ENCODE results near the gene IGSF23. TPM values are rescaled to one million over a fixed set of nuclear protein-coding genes. Genes with fewer than 3 reads are reported as not detected.
A peak's percentile ranks its signal among the peaks of the same experiment; 100 is the strongest.

IGSF23 gene
- total and polyA plus RNA-seq, 2 of the 13 experiments (the other 11 are each of a cell fraction or from before 2014, with no cell fraction given) = 2.3 to 8.8 TPM

DNA sequence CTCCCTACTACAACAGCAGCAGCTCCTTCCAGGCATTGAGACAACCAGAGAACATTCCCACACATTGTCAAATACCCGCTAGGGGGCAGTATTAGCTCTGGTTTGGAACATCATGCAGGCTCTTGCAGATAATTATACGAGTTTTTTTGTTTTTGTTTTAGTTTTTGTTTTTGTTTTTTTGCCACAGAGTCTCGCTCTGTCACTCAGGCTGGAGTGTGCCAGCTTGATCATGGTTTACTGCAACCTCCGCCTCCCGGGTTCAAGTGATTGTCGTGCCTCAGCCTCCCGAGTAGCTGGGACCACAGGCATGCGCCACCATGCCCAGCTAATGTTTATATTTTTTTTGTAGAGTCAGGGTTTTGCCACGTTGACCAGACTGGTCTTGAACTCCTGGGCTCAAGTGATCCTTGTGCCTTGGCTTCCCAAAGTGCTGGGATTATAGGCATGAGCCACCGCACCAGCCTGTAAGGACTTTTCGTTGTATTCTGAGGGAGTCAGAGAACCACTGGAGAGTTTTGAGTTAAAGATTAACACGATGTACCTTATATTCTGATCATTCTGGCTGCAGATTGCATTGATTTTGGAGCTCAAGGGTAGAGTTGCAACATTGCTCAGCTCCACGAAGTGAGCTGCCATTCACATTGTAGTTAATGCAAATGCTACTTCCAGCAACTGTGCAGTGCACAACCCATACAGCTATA, 42.2 kb upstream of the IGSF23 start (continued):
- TF ChIP-seq FOXO1 (CRISPR knock-in tag; IDR thresholded peaks at IDR 0.05) (0 out of 2 replicates have a peak, but pooled peaks have one; percentile 10), SRF (IDR thresholded peaks at IDR 0.05; ENCODE audit: low read depth, low read length) (no peak), ZSCAN20 (CRISPR knock-in tag; IDR thresholded peaks at IDR 0.05; ENCODE audit: borderline replicate concordance) (no peak), ZBTB38 (CRISPR knock-in tag; IDR thresholded peaks at IDR 0.05) (no peak), ZFP36L2 (CRISPR knock-in tag; IDR thresholded peaks at IDR 0.05) (no peak), FOXJ3 (CRISPR knock-in tag; IDR thresholded peaks at IDR 0.05; ENCODE audit: borderline replicate concordance) (peak; percentile 30; the same call in 1 of the 2 replicates), SALL2 (CRISPR knock-in tag; IDR thresholded peaks at IDR 0.05) (peak; percentile 18; the same call in 1 of the 2 replicates)
- TF ChIP-seq, protein P1, sequence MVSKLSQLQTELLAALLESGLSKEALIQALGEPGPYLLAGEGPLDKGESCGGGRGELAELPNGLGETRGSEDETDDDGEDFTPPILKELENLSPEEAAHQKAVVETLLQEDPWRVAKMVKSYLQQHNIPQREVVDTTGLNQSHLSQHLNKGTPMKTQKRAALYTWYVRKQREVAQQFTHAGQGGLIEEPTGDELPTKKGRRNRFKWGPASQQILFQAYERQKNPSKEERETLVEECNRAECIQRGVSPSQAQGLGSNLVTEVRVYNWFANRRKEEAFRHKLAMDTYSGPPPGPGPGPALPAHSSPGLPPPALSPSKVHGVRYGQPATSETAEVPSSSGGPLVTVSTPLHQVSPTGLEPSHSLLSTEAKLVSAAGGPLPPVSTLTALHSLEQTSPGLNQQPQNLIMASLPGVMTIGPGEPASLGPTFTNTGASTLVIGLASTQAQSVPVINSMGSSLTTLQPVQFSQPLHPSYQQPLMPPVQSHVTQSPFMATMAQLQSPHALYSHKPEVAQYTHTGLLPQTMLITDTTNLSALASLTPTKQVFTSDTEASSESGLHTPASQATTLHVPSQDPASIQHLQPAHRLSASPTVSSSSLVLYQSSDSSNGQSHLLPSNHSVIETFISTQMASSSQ (IDR thresholded peaks at IDR 0.05; ENCODE audit: low read depth) = peak; percentile 92
- TF ChIP-seq, protein P1 (CRISPR knock-in tag; IDR thresholded peaks at IDR 0.05; ENCODE audit: borderline replicate concordance) = peak; percentile 77
- TF ChIP-seq, protein P2, sequence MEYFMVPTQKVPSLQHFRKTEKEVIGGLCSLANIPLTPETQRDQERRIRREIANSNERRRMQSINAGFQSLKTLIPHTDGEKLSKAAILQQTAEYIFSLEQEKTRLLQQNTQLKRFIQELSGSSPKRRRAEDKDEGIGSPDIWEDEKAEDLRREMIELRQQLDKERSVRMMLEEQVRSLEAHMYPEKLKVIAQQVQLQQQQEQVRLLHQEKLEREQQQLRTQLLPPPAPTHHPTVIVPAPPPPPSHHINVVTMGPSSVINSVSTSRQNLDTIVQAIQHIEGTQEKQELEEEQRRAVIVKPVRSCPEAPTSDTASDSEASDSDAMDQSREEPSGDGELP (IDR thresholded peaks at IDR 0.05; ENCODE audit: borderline replicate concordance, low read depth) = no peak
- TF ChIP-seq, protein P3, sequence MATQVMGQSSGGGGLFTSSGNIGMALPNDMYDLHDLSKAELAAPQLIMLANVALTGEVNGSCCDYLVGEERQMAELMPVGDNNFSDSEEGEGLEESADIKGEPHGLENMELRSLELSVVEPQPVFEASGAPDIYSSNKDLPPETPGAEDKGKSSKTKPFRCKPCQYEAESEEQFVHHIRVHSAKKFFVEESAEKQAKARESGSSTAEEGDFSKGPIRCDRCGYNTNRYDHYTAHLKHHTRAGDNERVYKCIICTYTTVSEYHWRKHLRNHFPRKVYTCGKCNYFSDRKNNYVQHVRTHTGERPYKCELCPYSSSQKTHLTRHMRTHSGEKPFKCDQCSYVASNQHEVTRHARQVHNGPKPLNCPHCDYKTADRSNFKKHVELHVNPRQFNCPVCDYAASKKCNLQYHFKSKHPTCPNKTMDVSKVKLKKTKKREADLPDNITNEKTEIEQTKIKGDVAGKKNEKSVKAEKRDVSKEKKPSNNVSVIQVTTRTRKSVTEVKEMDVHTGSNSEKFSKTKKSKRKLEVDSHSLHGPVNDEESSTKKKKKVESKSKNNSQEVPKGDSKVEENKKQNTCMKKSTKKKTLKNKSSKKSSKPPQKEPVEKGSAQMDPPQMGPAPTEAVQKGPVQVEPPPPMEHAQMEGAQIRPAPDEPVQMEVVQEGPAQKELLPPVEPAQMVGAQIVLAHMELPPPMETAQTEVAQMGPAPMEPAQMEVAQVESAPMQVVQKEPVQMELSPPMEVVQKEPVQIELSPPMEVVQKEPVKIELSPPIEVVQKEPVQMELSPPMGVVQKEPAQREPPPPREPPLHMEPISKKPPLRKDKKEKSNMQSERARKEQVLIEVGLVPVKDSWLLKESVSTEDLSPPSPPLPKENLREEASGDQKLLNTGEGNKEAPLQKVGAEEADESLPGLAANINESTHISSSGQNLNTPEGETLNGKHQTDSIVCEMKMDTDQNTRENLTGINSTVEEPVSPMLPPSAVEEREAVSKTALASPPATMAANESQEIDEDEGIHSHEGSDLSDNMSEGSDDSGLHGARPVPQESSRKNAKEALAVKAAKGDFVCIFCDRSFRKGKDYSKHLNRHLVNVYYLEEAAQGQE (IDR thresholded peaks at IDR 0.05; ENCODE audit: borderline replicate concordance in 1 of 2, low read depth in 1 of 2, low read length in 2 of 2) = no peak
- TF ChIP-seq, protein P4, sequence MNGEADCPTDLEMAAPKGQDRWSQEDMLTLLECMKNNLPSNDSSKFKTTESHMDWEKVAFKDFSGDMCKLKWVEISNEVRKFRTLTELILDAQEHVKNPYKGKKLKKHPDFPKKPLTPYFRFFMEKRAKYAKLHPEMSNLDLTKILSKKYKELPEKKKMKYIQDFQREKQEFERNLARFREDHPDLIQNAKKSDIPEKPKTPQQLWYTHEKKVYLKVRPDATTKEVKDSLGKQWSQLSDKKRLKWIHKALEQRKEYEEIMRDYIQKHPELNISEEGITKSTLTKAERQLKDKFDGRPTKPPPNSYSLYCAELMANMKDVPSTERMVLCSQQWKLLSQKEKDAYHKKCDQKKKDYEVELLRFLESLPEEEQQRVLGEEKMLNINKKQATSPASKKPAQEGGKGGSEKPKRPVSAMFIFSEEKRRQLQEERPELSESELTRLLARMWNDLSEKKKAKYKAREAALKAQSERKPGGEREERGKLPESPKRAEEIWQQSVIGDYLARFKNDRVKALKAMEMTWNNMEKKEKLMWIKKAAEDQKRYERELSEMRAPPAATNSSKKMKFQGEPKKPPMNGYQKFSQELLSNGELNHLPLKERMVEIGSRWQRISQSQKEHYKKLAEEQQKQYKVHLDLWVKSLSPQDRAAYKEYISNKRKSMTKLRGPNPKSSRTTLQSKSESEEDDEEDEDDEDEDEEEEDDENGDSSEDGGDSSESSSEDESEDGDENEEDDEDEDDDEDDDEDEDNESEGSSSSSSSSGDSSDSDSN (CRISPR knock-in tag; IDR thresholded peaks at IDR 0.05) = peak; percentile 37; the same call in 1 of the 2 replicates
